ENCODE results near the gene VDAC2.

VDAC2 gene

GRCh38 chr10:75235375-75236177 is 25.0 kb downstream of the VDAC2 start, which contains the start of gene COMTD1:
TSS of gene COMTD1 (minus strand) at chr10:75235957. CDS start at chr10:75235928, 29 bp downstream.
- peak; percentile 94 for DNase-seq (ENCODE audit: insufficient read length)
- peak; percentile 37; the same call in 1 of the 2 replicates for TF ChIP-seq POLR2A (IDR thresholded peaks at IDR 0.05; ENCODE audit: low read depth, low read length)
- TF ChIP-seq POLR2AphosphoS5 (IDR thresholded peaks at IDR 0.05; ENCODE audit: low read depth, low read length): no peak
- FAIRE-seq: peak; percentile 89

GRCh38 chr10:75236178-75236825 is 25.7 kb downstream of the VDAC2 start:
- FAIRE-seq (no peak), DNase-seq (ENCODE audit: insufficient read length) (no peak)
- no peak for TF ChIP-seq POLR2AphosphoS5 (IDR thresholded peaks at IDR 0.05; ENCODE audit: low read depth, low read length)
- TF ChIP-seq POLR2A (IDR thresholded peaks at IDR 0.05; ENCODE audit: low read depth, low read length): no peak
- TF ChIP-seq TAF1 (IDR thresholded peaks at IDR 0.05; ENCODE audit: borderline replicate concordance, low read depth, low read length): no peak

GRCh38 chr10:75238182-75239095 is 27.8 kb downstream of the VDAC2 start:
- DNase-seq (ENCODE audit: insufficient read length) (no peak), FAIRE-seq (no peak)
- TF ChIP-seq TAF1 (IDR thresholded peaks at IDR 0.05; ENCODE audit: borderline replicate concordance, low read depth, low read length): no peak
- TF ChIP-seq POLR2A (IDR thresholded peaks at IDR 0.05; ENCODE audit: low read depth, low read length): no peak
- no peak for TF ChIP-seq POLR2AphosphoS5 (IDR thresholded peaks at IDR 0.05; ENCODE audit: low read depth, low read length)

- no peak for TF ChIP-seq TAF1 (IDR thresholded peaks at IDR 0.05; ENCODE audit: borderline replicate concordance, low read depth, low read length)
- no peak for TF ChIP-seq POLR2A (IDR thresholded peaks at IDR 0.05; ENCODE audit: low read depth, low read length)
- TF ChIP-seq POLR2AphosphoS5 (IDR thresholded peaks at IDR 0.05; ENCODE audit: low read depth, low read length): no peak
- FAIRE-seq (no peak), DNase-seq (ENCODE audit: insufficient read length) (no peak)
Observed at GRCh38 chr10:75239096-75239790, 28.6 kb downstream of the VDAC2 start.

GRCh38 chr10:75240329-75241076 is 29.9 kb downstream of the VDAC2 start:
- FAIRE-seq (no peak), DNase-seq (ENCODE audit: insufficient read length) (no peak)
- TF ChIP-seq POLR2A (IDR thresholded peaks at IDR 0.05; ENCODE audit: low read depth, low read length): no peak
- TF ChIP-seq POLR2AphosphoS5 (IDR thresholded peaks at IDR 0.05; ENCODE audit: low read depth, low read length): no peak
- no peak for TF ChIP-seq TAF1 (IDR thresholded peaks at IDR 0.05; ENCODE audit: borderline replicate concordance, low read depth, low read length)

- DNase-seq (ENCODE audit: insufficient read length) (no peak), FAIRE-seq (no peak)
- TF ChIP-seq POLR2AphosphoS5 (IDR thresholded peaks at IDR 0.05; ENCODE audit: low read depth, low read length) (no peak), POLR2A (IDR thresholded peaks at IDR 0.05; ENCODE audit: low read depth, low read length) (no peak)
Observed at GRCh38 chr10:75243426-75243825, 32.8 kb downstream of the VDAC2 start.

- no peak for TF ChIP-seq POLR2A (IDR thresholded peaks at IDR 0.05; ENCODE audit: low read depth, low read length)
- no peak for TF ChIP-seq TAF1 (IDR thresholded peaks at IDR 0.05; ENCODE audit: borderline replicate concordance, low read depth, low read length)
- no peak for TF ChIP-seq POLR2AphosphoS5 (IDR thresholded peaks at IDR 0.05; ENCODE audit: low read depth, low read length)
- FAIRE-seq: peak; percentile 40
- DNase-seq (ENCODE audit: insufficient read length): no peak
Observed at GRCh38 chr10:75244487-75245353, 34.1 kb downstream of the VDAC2 start.

GRCh38 chr10:75245354-75246250 is 35.0 kb downstream of the VDAC2 start:
- FAIRE-seq: no peak
- no peak for TF ChIP-seq POLR2A (IDR thresholded peaks at IDR 0.05; ENCODE audit: low read depth, low read length)
- no peak for TF ChIP-seq POLR2AphosphoS5 (IDR thresholded peaks at IDR 0.05; ENCODE audit: low read depth, low read length)
- no peak for TF ChIP-seq TAF1 (IDR thresholded peaks at IDR 0.05; ENCODE audit: borderline replicate concordance, low read depth, low read length)
- DNase-seq (ENCODE audit: insufficient read length): no peak

- no peak for TF ChIP-seq POLR2A (IDR thresholded peaks at IDR 0.05; ENCODE audit: low read depth, low read length)
- TF ChIP-seq POLR2AphosphoS5 (IDR thresholded peaks at IDR 0.05; ENCODE audit: low read depth, low read length): no peak
- no peak for TF ChIP-seq TAF1 (IDR thresholded peaks at IDR 0.05; ENCODE audit: borderline replicate concordance, low read depth, low read length)
- DNase-seq (ENCODE audit: insufficient read length): no peak
- FAIRE-seq: no peak
Observed at GRCh38 chr10:75246506-75246905, 35.9 kb downstream of the VDAC2 start.

Measured in GM12892 (cell line).